Activated CD4-positive, alpha-beta T cell treated with anti-CD3 and anti-CD28 coated beads, Interleukin-2, amount 50 U/mL, for 4 hours (primary cell): ENCODE results near the gene CHRNG.

ENCODE experiments used
- DNase-seq, 2 experiments: peaks; one replicate each; pipeline ENCODE4 v3.0.0-alpha.2; 2020

CHRNG gene

GRCh38 chr2:232580648-232580981, 41.1 kb downstream of the CHRNG start:
- DNase-seq = no peak

GRCh38 chr2:232581725-232582124, 42.2 kb downstream of the CHRNG start:
- DNase-seq = no peak

DNA sequence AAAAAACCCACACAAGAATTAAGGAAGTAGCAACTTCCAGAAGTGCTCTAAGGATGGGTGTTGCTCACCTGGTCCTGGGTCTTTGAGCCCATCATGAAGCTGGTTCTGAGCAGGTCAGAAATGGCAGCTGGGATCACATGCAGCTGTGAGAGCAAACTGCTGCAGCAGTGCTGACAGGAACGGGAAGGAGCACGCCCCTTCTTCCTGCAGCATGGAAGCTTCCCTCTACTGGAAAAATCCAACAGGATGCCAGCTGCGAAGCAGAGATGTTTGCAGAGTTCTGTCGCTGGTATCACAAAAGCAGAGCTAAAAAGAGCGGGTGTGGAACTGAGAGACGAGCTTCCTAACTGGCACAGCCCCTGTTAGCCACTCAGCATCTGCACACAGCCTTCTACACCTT, 44.7 kb downstream of the CHRNG start:
- DNase-seq = no peak

DNA sequence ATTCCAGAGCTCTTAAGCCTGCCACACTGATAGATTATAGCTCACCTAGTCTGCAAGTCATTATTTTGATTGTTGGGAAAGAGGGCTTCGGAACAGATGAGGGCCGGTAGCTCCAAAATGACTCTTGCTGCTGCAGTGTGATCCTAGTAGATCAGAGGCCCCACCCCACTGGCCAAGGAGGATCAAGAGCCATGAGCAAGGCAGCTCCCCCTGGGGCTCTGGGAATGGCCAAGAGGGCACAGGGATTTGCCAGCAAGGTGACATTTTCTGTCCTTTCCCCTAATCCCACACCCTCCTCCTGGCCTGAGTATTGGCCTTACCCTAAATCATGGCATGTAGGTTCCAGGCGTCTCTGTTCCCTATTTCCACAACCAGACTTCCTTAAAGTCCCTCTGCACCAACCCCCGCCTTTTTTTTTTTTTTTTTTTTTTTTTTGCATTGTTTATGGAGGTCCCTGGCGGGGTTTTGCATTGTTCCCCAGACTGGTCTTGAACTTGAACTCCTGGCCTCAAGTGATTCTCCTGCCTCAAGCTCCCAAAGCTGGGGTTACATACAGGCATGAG, 47.5 kb downstream of the CHRNG start:
- DNase-seq = no peak

- DNase-seq = no peak
These were observed 48.0 kb downstream of the CHRNG start for GRCh38 chr2:232587512-232587911.

DNA sequence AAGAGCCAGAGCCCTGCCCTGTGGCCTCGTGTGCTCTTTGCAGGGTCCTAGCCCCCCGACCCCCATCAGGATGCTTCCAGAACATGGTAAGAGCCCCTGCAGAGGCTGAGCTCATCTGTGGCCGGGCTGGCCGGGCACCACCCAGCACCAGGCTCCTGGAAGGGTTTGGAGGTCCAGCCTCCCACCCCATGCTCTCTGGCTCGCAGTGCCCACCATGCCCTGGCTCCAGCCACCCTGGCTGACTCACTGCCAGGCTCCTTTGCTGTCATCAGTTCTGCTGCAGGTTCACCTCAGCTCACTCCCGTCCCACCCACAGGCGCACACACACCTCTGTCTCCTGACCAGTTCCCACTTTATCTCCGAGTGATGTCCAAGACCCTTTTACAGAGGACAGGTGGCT, 48.5 kb downstream of the CHRNG start:
- no peak for DNase-seq

GRCh38 chr2:232588680-232589585, 49.4 kb downstream of the CHRNG start:
- no peak for DNase-seq

- no peak for DNase-seq
These were observed 53.4 kb downstream of the CHRNG start for GRCh38 chr2:232592772-232593395.

- no peak for DNase-seq
These were observed 54.5 kb downstream of the CHRNG start for GRCh38 chr2:232593982-232594381.
